Ramos (cell line): ENCODE data around the gene AZIN2.

Source experiments
- in situ Hi-C: fragments of 300-500 bp; cut with MboI; formaldehyde crosslinking; loops from one replicate; pipeline ENCODE4 v1.14.3; 2022; ENCODE audit warnings: low sequenced_read_pairs; ENCODE audit not compliant: unreplicated experiment

The AZIN2 gene

GRCh38 chr1:33147275-33147996 lies 66.5 kb downstream of the AZIN2 start:
- in situ Hi-C loops, result no loop called here

GRCh38 chr1:33147997-33148314 lies 67.0 kb downstream of the AZIN2 start:
- in situ Hi-C loops, result no loop called here

- in situ Hi-C loops, result no loop called here
Measured at GRCh38 chr1:33148615-33149014, 67.7 kb downstream of the AZIN2 start.

- in situ Hi-C loops, result no loop called here
Measured at GRCh38 chr1:33149453-33150190, 68.7 kb downstream of the AZIN2 start.

GRCh38 chr1:33150522-33150921 lies 69.6 kb downstream of the AZIN2 start:
- in situ Hi-C loops, result no loop called here

GRCh38 chr1:33151116-33151515 lies 70.2 kb downstream of the AZIN2 start:
- in situ Hi-C loops, result no loop called here

GRCh38 chr1:33152685-33153432 lies 71.9 kb downstream of the AZIN2 start:
- in situ Hi-C loops, result no loop called here

GRCh38 chr1:33153650-33154049 lies 72.7 kb downstream of the AZIN2 start:
- in situ Hi-C loops, result no loop called here

GRCh38 chr1:33155877-33156538 lies 75.1 kb downstream of the AZIN2 start:
- in situ Hi-C loops, result no loop called here

- in situ Hi-C loops, result no loop called here
Measured at GRCh38 chr1:33157131-33157530, 76.2 kb downstream of the AZIN2 start.

GRCh38 chr1:33158366-33158765 lies 77.4 kb downstream of the AZIN2 start:
- in situ Hi-C loops, result no loop called here

GRCh38 chr1:33159577-33159976 lies 78.6 kb downstream of the AZIN2 start:
- in situ Hi-C loops, result no loop called here

GRCh38 chr1:33161061-33161681 lies 80.2 kb downstream of the AZIN2 start:
- in situ Hi-C loops, result no loop called here

- in situ Hi-C loops, result no loop called here
Measured at GRCh38 chr1:33162141-33162540, 81.2 kb downstream of the AZIN2 start.

GRCh38 chr1:33163621-33164519 lies 82.9 kb downstream of the AZIN2 start:
- in situ Hi-C loops, result no loop called here

GRCh38 chr1:33165209-33165608 lies 84.3 kb downstream of the AZIN2 start:
- in situ Hi-C loops, result no loop called here

GRCh38 chr1:33165809-33166208 lies 84.9 kb downstream of the AZIN2 start:
- in situ Hi-C loops, result no loop called here

- in situ Hi-C loops, result no loop called here
Measured at GRCh38 chr1:33167650-33168447, 86.9 kb downstream of the AZIN2 start.
